Thoracic aorta (tissue), 2 donors: ENCODE measurements around the gene ABCD4. TPM values are rescaled to one million over a fixed set of nuclear protein-coding genes. Genes with fewer than 3 reads are reported as not detected.

Source experiments
- ATAC-seq: fragments of 150-250 bp; one replicate; pipeline ENCODE4 v1.8.0; 2017; ENCODE audit warnings: low read depth; ENCODE audit not compliant: insufficient number of reproducible peaks, low FRiP score
- DNase-seq: peaks from one replicate; pipeline ENCODE4 v3.0.0-alpha.2; 2020; ENCODE audit warnings: low spot score
- H3K27ac ChIP-seq, 2 donors: fragments of 200-600 bp; sonication (generic); 1 replicate in 1 of 2; 2 replicates in 1 of 2; pipeline ENCODE4 v1.5.1; 2016; ENCODE audit warnings: mild to moderate bottlenecking in 2 of 2, moderate library complexity in 2 of 2
- H3K27me3 ChIP-seq: fragments of 200-600 bp; sonication (generic); replicated peaks from 2 replicates; pipeline ENCODE4 v1.6.0; 2016; ENCODE audit warnings: mild to moderate bottlenecking; ENCODE audit not compliant: insufficient read depth
- H3K36me3 ChIP-seq: fragments of 200-600 bp; sonication (generic); one replicate; pipeline ENCODE4 v1.5.1; 2016
- H3K4me1 ChIP-seq, 2 donors: fragments of 200-600 bp; sonication (generic); 1 replicate in 1 of 2; 2 replicates in 1 of 2; pipeline versions ENCODE4 v1.5.1 to v1.6.0; 2016; ENCODE audit warnings: low read depth in 2 of 2, mild to moderate bottlenecking in 1 of 2; ENCODE audit not compliant: control insufficient read depth in 1 of 2
- H3K4me3 ChIP-seq: fragments of 200-600 bp; sonication (generic); 2 replicates; pipeline ENCODE4 v1.5.1; 2016; ENCODE audit warnings: mild to moderate bottlenecking
- H3K9me3 ChIP-seq: fragments of 200-600 bp; sonication (generic); 2 replicates; pipeline ENCODE4 v1.5.1; 2016
- total RNA-seq, 2 donors: library from RNA; depleted of rRNA; stranded (reverse); fragments of >200 nt; gene quantifications; one replicate each; pipeline versions ENCODE4 v1.1.0 to v1.2.3, GENCODE V29; 2016
- TF ChIP-seq, protein P1 (sequence below): fragments of 200-600 bp; sonication (generic); IDR thresholded peaks from one replicate; pipeline ENCODE4 v1.5.1; 2019; ENCODE audit warnings: antibody characterized with exemption

ABCD4 gene
- total RNA-seq, 2 donors from 2014 or later, result 47.7 to 62.4 TPM

DNA sequence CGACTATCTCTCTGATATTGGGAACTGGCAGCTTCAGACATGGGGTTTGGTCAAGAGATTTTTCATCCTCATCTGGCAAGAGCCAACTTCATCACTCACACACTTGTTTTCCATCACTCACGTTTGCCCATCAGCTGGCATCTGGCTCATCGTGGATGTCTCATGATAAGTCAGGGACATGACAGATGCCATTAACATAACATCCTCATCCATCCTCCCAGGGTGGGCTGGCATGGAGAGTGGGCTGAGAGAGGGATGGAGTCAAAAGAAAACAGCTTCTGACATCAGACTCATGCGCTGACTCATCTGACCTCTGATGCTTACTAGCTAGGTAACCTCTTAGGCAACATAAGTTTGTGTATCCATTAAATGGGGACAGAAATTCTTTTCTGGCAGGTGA lies 65.3 kb downstream of the ABCD4 start:
- peaks cover 12 to 27% of the 10 kb centered on the region in 2 donors for H3K4me1 ChIP-seq
- H3K36me3 ChIP-seq, result no peaks in the 10 kb centered on the region
- H3K27me3 ChIP-seq, result peaks cover 31% of the 10 kb centered on the region
- no peak overlapping the region for H3K4me3 ChIP-seq
- DNase-seq, result no peak
- H3K9me3 ChIP-seq, result no peaks in the 10 kb centered on the region
- TF ChIP-seq, protein P1, sequence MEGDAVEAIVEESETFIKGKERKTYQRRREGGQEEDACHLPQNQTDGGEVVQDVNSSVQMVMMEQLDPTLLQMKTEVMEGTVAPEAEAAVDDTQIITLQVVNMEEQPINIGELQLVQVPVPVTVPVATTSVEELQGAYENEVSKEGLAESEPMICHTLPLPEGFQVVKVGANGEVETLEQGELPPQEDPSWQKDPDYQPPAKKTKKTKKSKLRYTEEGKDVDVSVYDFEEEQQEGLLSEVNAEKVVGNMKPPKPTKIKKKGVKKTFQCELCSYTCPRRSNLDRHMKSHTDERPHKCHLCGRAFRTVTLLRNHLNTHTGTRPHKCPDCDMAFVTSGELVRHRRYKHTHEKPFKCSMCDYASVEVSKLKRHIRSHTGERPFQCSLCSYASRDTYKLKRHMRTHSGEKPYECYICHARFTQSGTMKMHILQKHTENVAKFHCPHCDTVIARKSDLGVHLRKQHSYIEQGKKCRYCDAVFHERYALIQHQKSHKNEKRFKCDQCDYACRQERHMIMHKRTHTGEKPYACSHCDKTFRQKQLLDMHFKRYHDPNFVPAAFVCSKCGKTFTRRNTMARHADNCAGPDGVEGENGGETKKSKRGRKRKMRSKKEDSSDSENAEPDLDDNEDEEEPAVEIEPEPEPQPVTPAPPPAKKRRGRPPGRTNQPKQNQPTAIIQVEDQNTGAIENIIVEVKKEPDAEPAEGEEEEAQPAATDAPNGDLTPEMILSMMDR, result no peak
- no peak for ATAC-seq
- no peak overlapping the region for H3K27ac ChIP-seq

Other genes with a start within 250 kb of the ABCD4 start
- gene ALDH6A1, start 218.5 kb downstream of the ABCD4 start, total RNA-seq, result 10 to 100 TPM; 20.3 to 28.5 TPM
- gene LIN52, start 218.0 kb downstream of the ABCD4 start, total RNA-seq, result 10 to 100 TPM in 1 of 2 donors, 1 to 10 TPM in 1; 8.7 to 22.1 TPM
- not detected for gene VSX2, start 63.5 kb downstream of the ABCD4 start, total RNA-seq
- not detected for gene VRTN, start 45.5 kb upstream of the ABCD4 start, total RNA-seq
- gene SYNDIG1L, start 123.3 kb upstream of the ABCD4 start, total RNA-seq, result 1 to 10 TPM in 1 of 2 donors, under 1 TPM in 1; 0.21 to 3.1 TPM
- 100 to 1,000 TPM; 406 to 455 TPM for gene NPC2, start 190.4 kb upstream of the ABCD4 start, total RNA-seq
- 10 to 100 TPM in 1 of 2 donors, 1 to 10 TPM in 1; 6.5 to 22.2 TPM for gene ISCA2, start 190.8 kb upstream of the ABCD4 start, total RNA-seq